T-helper 22 cell (primary cell): ENCODE data around the gene MPRIP.

Experiments
- DNase-seq: peaks from one replicate; pipeline ENCODE4 v3.0.0-alpha.2; 2020; ENCODE audit warnings: low read depth

The MPRIP gene

GRCh38 chr17:17235212-17236174 is 193.2 kb downstream of the MPRIP start:
- no peak for DNase-seq

- DNase-seq = no peak
Measured at GRCh38 chr17:17236295-17237025, 194.2 kb downstream of the MPRIP start.

- peak; percentile 84 for DNase-seq
Measured at GRCh38 chr17:17237026-17237799, 195.0 kb downstream of the MPRIP start, which contains the start of gene FLCN. Gene FLCN (minus strand): TSS chr17:17237168. CDS start chr17:17228137, 9,031 bp downstream.

GRCh38 chr17:17239832-17240231 is 197.6 kb downstream of the MPRIP start:
- DNase-seq = no peak

- no peak for DNase-seq
Measured at GRCh38 chr17:17241656-17242055, 199.4 kb downstream of the MPRIP start.

- DNase-seq = no peak
Measured at GRCh38 chr17:17242246-17242645, 200.0 kb downstream of the MPRIP start.
